Measurements from ENCODE around the gene HADHA. TPM values are rescaled to one million over a fixed set of nuclear protein-coding genes. Genes with fewer than 3 reads are reported as not detected.

Gene HADHA
- total and polyA plus RNA-seq, 5 donors from 2014 or later: 68.8 to 140 (median 131) TPM

DNA sequence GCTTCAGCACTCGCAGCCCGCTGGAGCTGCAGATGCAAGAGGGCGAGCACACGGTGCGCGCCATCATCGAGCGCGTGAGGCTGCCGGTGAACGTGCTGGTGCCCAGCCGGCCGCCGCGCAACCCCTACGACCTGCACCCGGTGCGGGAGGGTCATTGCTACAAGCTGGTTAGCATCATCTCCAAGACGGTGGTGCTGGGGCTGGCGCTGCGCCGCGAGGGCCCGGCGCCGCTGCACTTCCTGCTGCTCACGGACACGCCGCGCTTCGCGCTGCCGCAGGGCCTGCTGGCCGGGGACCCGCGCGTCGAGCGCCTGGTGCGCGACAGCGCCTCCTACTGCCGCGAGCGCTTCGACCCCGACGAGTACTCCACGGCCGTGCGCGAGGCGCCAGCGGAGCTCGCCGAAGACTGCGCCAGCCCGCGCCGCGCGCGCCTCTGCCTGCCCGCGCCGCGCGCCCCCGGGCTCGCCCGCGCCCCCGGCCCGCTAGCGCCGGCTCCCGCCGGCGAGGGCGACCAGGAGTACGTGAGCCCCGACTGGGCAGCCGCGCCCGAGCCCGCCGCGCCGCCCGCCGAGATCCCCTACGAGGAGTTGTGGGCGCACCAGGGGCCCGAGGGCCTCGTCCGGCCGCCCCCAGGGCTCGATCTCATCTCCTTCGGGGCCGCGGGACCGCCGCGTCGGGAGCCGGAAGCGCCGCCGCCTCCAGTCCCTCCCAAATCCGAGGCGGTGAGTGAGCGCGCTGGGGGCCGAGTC lies 59.7 kb downstream of the HADHA start:
- peak overlapping the region in 2 of 3 donors; percentile 76 to 80 for H3K27ac Mint-ChIP-seq
- Histone ChIP-seq H3K27me3 (ENCODE audit: control insufficient read depth, insufficient read depth, low read length) (no peaks in the 10 kb centered on the region), H3K4me3 (ENCODE audit: low read depth, low read length) (no peak overlapping the region), H3K36me3 (ENCODE audit: control insufficient read depth, insufficient read depth, low read length) (no peaks in the 10 kb centered on the region), H3K27ac (ENCODE audit: insufficient read depth, low read length, poor library complexity, severe bottlenecking) (peak overlapping the region; percentile 55), H3K4me1 (ENCODE audit: control insufficient read depth, insufficient read depth, low read length, poor library complexity, severe bottlenecking) (peaks cover 14% of the 10 kb centered on the region), H3K9me3 (ENCODE audit: control insufficient read depth in 2 of 2, low read length in 2 of 2) (no peaks in the 10 kb centered on the region)
- H3K27me3 Mint-ChIP-seq: peaks cover 17% of the 10 kb centered on the region
- DNase-seq: peak; percentile 72 to 92 (median 86)
- H3K4me1 Mint-ChIP-seq: peaks cover 4 to 34% (median 19%) of the 10 kb centered on the region in 4 donors
- peak overlapping the region; percentile 79 to 88 (median 86) for H3K4me3 Mint-ChIP-seq
- H3K9me3 Mint-ChIP-seq: no peaks in the 10 kb centered on the region
- ATAC-seq (ENCODE audit: low read depth in 2 of 2): peak; percentile 98
- no peaks in the 10 kb centered on the region for H3K36me3 Mint-ChIP-seq

DNA sequence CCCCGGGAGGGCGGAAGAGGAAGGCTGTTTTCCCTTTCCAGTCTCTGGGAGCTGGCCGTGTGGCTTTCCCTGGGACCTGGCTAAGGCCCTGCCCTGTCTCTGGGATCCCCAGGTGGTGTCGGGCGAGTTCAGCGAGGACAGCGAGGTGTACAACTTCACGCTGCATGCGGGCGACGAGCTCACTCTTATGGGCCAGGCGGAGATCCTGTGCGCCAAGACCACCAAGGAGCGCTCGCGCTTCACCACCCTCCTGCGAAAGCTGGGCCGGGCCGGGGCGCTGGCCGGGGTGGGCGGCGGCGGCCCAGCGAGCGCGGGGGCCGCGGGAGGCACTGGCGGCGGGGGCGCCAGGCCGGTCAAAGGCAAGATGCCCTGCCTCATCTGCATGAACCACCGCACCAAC lies 60.3 kb downstream of the HADHA start:
- DNase-seq (no peak), ATAC-seq (ENCODE audit: low read depth in 2 of 2) (no peak)
- Histone ChIP-seq H3K4me1 (ENCODE audit: control insufficient read depth, insufficient read depth, low read length, poor library complexity, severe bottlenecking) (peaks cover 18% of the 10 kb centered on the region), H3K27me3 (ENCODE audit: control insufficient read depth, insufficient read depth, low read length) (no peaks in the 10 kb centered on the region), H3K27ac (ENCODE audit: insufficient read depth, low read length, poor library complexity, severe bottlenecking) (no peak overlapping the region), H3K9me3 (ENCODE audit: control insufficient read depth in 2 of 2, low read length in 2 of 2) (no peaks in the 10 kb centered on the region), H3K4me3 (ENCODE audit: low read depth, low read length) (no peak overlapping the region), H3K36me3 (ENCODE audit: control insufficient read depth, insufficient read depth, low read length) (no peaks in the 10 kb centered on the region)
- Mint-ChIP-seq H3K36me3 (no peaks in the 10 kb centered on the region), H3K4me1 (peaks cover 0 to 37% (median 20%) of the 10 kb centered on the region in 4 donors), H3K9me3 (no peaks in the 10 kb centered on the region), H3K27me3 (peaks cover 17% of the 10 kb centered on the region), H3K27ac (peak overlapping the region; percentile 87 to 92 (median 88)), H3K4me3 (peak overlapping the region; percentile 69 to 94 (median 82))

DNA sequence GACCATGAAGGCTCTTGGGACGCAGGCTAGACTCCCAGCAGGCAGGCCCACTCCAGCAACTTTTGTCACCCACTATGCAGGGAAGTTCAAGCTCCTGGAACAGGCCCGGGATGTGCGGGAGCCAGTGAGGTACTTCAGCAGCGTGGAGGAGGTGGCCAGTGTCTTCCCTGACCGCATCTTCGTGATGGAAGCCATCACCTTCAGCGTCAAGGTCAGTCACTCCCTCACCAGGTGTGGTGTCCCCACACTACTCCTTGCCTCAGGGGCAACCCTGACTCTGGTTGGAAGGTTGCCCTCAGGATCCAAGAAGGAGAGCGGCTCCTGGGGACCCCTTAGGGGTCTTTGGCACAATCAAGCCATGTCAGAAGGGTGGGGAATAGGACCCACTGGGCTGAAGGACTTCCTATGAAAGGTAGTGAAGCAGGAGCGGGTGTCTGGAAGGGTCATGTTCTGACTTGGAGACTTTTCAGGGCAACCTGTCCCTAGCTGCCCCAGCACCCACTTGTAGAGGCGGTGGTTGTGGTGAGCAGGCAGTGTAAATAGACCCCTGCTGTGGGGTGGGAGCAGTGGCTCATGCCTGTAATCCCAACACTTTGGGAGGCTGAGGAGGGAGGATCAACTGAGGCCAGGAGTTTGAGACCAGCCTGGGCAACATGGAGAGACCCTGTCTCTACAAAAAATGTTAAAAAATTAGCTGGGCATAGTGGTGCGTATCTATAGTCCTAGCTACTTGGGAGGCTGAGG lies 61.4 kb downstream of the HADHA start:
- peak overlapping the region; percentile 69 to 90 (median 79) for H3K4me3 Mint-ChIP-seq
- H3K9me3 Mint-ChIP-seq: no peaks in the 10 kb centered on the region
- H3K27ac Mint-ChIP-seq: peak overlapping the region in 1 of 3 donors; percentile 92

DNA sequence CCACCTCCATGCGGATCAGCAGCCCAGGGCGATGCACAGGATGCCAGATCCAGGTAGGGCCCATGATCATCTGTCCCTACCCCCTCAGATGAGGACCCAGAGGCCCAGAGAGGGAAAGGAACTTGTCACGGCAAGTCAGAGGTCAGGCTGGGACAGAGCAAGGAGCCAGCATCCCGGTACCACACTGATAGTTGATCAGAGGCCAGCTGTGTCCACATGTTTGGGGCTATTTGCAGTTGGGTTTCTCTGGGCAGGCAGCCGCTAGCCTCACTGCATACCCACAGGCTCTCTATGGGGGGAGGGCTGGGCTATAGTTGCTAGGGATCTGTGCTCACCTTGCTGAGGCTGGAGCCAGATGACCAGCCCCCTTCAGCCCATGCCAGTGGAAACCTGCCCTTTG lies 62.0 kb downstream of the HADHA start:
- Histone ChIP-seq H3K27ac (ENCODE audit: insufficient read depth, low read length, poor library complexity, severe bottlenecking) (no peak overlapping the region), H3K9me3 (ENCODE audit: control insufficient read depth in 2 of 2, low read length in 2 of 2) (no peaks in the 10 kb centered on the region), H3K36me3 (ENCODE audit: control insufficient read depth, insufficient read depth, low read length) (no peaks in the 10 kb centered on the region), H3K4me3 (ENCODE audit: low read depth, low read length) (no peak overlapping the region), H3K27me3 (ENCODE audit: control insufficient read depth, insufficient read depth, low read length) (no peaks in the 10 kb centered on the region), H3K4me1 (ENCODE audit: control insufficient read depth, insufficient read depth, low read length, poor library complexity, severe bottlenecking) (peaks cover 22% of the 10 kb centered on the region)
- no peak for DNase-seq
- no peak for ATAC-seq (ENCODE audit: low read depth in 2 of 2)
- H3K4me1 Mint-ChIP-seq: peaks cover 0 to 35% (median 18%) of the 10 kb centered on the region in 4 donors
- H3K27ac Mint-ChIP-seq: no peak overlapping the region
- H3K9me3 Mint-ChIP-seq: no peaks in the 10 kb centered on the region
- no peaks in the 10 kb centered on the region for H3K36me3 Mint-ChIP-seq
- H3K27me3 Mint-ChIP-seq: peaks cover 31% of the 10 kb centered on the region
- peak overlapping the region in 2 of 4 donors; percentile 38 to 40 for H3K4me3 Mint-ChIP-seq

More for the DNA sequence above, 61.4 kb downstream of the HADHA start:
- Mint-ChIP-seq H3K4me1 (peaks cover 0 to 37% (median 18%) of the 10 kb centered on the region in 4 donors), H3K27me3 (peaks cover 26% of the 10 kb centered on the region), H3K36me3 (no peaks in the 10 kb centered on the region)
- no peaks in the 10 kb centered on the region for H3K27me3 ChIP-seq (ENCODE audit: control insufficient read depth, insufficient read depth, low read length)
- ATAC-seq (ENCODE audit: low read depth in 2 of 2): no peak
- DNase-seq: no peak
- H3K27ac ChIP-seq (ENCODE audit: insufficient read depth, low read length, poor library complexity, severe bottlenecking): no peak overlapping the region
- H3K9me3 ChIP-seq (ENCODE audit: control insufficient read depth in 2 of 2, low read length in 2 of 2): no peaks in the 10 kb centered on the region
- H3K4me1 ChIP-seq (ENCODE audit: control insufficient read depth, insufficient read depth, low read length, poor library complexity, severe bottlenecking): peaks cover 22% of the 10 kb centered on the region
- no peaks in the 10 kb centered on the region for H3K36me3 ChIP-seq (ENCODE audit: control insufficient read depth, insufficient read depth, low read length)
- H3K4me3 ChIP-seq (ENCODE audit: low read depth, low read length): no peak overlapping the region

DNA sequence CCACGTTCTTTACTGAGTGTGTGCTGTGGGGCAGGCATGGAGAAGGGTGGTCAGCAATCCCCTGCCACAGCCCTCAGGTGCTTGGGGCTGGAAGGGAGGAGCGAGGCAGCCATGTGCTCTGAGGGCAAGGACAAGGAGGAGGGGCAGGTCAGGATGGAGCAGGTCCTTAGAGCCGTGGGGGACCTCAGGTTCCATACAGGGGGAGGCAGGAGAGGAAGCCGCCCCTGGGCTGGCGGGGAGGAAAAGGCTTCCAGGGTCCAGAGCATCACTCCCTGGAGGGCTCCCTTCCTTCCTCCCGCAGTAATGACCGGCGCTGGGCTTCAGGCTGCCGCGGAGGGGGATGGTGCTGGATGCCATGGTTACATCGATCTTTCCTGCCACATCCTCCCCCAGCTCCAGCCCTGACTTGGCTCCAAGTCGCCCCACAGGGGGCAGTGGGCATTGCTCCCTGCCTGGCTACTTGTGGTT lies 65.0 kb downstream of the HADHA start:
- no peak for ATAC-seq (ENCODE audit: low read depth in 2 of 2)
- H3K36me3 Mint-ChIP-seq: no peaks in the 10 kb centered on the region
- Histone ChIP-seq H3K27me3 (ENCODE audit: control insufficient read depth, insufficient read depth, low read length) (peaks cover 8% of the 10 kb centered on the region), H3K4me3 (ENCODE audit: low read depth, low read length) (no peak overlapping the region), H3K4me1 (ENCODE audit: control insufficient read depth, insufficient read depth, low read length, poor library complexity, severe bottlenecking) (peaks cover 10% of the 10 kb centered on the region), H3K36me3 (ENCODE audit: control insufficient read depth, insufficient read depth, low read length) (no peaks in the 10 kb centered on the region), H3K9me3 (ENCODE audit: control insufficient read depth in 2 of 2, low read length in 2 of 2) (no peaks in the 10 kb centered on the region), H3K27ac (ENCODE audit: insufficient read depth, low read length, poor library complexity, severe bottlenecking) (no peak overlapping the region)
- no peak for DNase-seq
- H3K27ac Mint-ChIP-seq: no peak overlapping the region
- peaks cover 47% of the 10 kb centered on the region for H3K27me3 Mint-ChIP-seq
- peaks cover 0 to 3% (median 0%) of the 10 kb centered on the region in 7 donors for H3K9me3 Mint-ChIP-seq
- H3K4me3 Mint-ChIP-seq: peak overlapping the region in 3 of 4 donors; percentile 53 to 77 (median 63)
- peaks cover 0 to 19% (median 8%) of the 10 kb centered on the region in 4 donors for H3K4me1 Mint-ChIP-seq

DNA sequence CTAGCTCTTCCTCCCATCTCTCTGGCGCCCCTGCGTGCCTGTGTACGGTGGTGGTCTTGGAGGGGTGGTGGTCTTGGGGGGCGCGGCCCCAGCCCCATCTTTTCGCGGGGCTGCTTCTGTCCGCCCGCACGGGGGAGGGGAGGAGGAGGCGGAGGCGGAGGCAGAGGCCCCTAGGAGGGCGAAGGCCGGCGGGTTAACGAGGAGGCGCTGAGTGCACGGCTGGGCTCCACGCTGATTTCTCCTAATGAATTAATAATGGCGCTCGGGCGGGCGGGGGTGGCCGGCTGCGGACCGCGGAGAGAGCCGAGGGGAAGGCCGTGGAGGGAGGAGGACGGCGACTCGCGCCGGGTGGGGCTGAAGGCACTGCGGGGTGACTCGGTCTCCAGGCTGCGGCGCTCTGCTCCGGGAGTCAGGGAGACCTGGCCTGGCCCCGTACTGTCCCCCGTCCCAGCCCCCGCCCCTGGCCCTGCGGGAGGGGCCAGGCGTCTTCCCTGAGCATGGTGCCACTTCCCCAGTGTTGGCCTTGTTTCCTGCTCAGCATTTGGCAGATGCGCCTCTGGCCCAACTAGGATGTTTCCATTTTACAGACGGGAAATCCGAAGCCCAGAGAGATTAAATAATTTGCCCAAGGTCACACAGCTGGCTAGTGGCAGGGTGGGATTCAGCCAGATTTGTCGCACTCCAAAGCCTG lies 65.5 kb downstream of the HADHA start:
- no peaks in the 10 kb centered on the region for H3K9me3 ChIP-seq (ENCODE audit: control insufficient read depth in 2 of 2, low read length in 2 of 2)
- peak overlapping the region; percentile 33 to 77 (median 58) for H3K4me3 Mint-ChIP-seq
- peaks cover 10% of the 10 kb centered on the region for H3K4me1 ChIP-seq (ENCODE audit: control insufficient read depth, insufficient read depth, low read length, poor library complexity, severe bottlenecking)
- H3K36me3 Mint-ChIP-seq: no peaks in the 10 kb centered on the region
- no peaks in the 10 kb centered on the region for H3K36me3 ChIP-seq (ENCODE audit: control insufficient read depth, insufficient read depth, low read length)
- no peak overlapping the region for H3K27ac Mint-ChIP-seq
- no peak overlapping the region for H3K4me3 ChIP-seq (ENCODE audit: low read depth, low read length)
- no peak for DNase-seq
- H3K9me3 Mint-ChIP-seq: peaks cover 0 to 3% (median 0%) of the 10 kb centered on the region in 7 donors
- peak in 1 of 2 donors; percentile 38 for ATAC-seq (ENCODE audit: low read depth in 2 of 2)
- peaks cover 0 to 21% (median 10%) of the 10 kb centered on the region in 4 donors for H3K4me1 Mint-ChIP-seq
- H3K27me3 Mint-ChIP-seq: peaks cover 52% of the 10 kb centered on the region
- H3K27ac ChIP-seq (ENCODE audit: insufficient read depth, low read length, poor library complexity, severe bottlenecking): no peak overlapping the region
- H3K27me3 ChIP-seq (ENCODE audit: control insufficient read depth, insufficient read depth, low read length): peaks cover 10% of the 10 kb centered on the region

DNA sequence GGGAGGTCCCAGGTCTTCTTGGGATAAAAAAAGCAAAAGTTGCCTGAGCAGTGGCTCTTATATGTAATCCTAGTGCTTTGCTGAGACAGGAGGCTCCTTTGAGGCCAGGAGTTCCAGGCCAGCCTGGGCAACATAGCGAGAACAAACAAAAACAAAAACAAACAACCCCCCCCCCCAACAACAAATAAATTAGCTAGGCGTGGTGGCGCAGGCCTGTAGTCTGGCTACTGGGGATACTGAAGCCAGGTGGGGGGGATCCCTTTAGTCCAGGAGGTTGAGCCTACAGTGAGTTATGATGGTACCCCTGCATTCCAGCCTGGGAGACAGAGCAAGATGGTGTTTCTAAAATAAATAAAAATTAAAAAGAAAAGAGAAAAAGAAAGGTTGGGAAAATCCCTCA lies 66.2 kb downstream of the HADHA start:
- DNase-seq (no peak), ATAC-seq (ENCODE audit: low read depth in 2 of 2) (no peak)
- H3K27me3 Mint-ChIP-seq: peaks cover 45% of the 10 kb centered on the region
- H3K9me3 Mint-ChIP-seq: peaks cover 0 to 3% (median 0%) of the 10 kb centered on the region in 7 donors
- no peak overlapping the region for H3K27ac Mint-ChIP-seq
- peaks cover 0 to 17% (median 5%) of the 10 kb centered on the region in 4 donors for H3K4me1 Mint-ChIP-seq
- H3K4me3 Mint-ChIP-seq: peak overlapping the region in 3 of 4 donors; percentile 22 to 52 (median 41)
- H3K4me3 ChIP-seq (ENCODE audit: low read depth, low read length): no peak overlapping the region
- H3K27ac ChIP-seq (ENCODE audit: insufficient read depth, low read length, poor library complexity, severe bottlenecking): no peak overlapping the region
- H3K36me3 Mint-ChIP-seq: no peaks in the 10 kb centered on the region
- no peaks in the 10 kb centered on the region for H3K36me3 ChIP-seq (ENCODE audit: control insufficient read depth, insufficient read depth, low read length)
- peaks cover 10% of the 10 kb centered on the region for H3K27me3 ChIP-seq (ENCODE audit: control insufficient read depth, insufficient read depth, low read length)
- H3K9me3 ChIP-seq (ENCODE audit: control insufficient read depth in 2 of 2, low read length in 2 of 2): no peaks in the 10 kb centered on the region
- peaks cover 16% of the 10 kb centered on the region for H3K4me1 ChIP-seq (ENCODE audit: control insufficient read depth, insufficient read depth, low read length, poor library complexity, severe bottlenecking)

Measured in CD4-positive, CD25-positive, alpha-beta regulatory T cell (primary cell).